ENCODE measurements around the gene SCARB1. TPM values are rescaled to one million over a fixed set of nuclear protein-coding genes. Genes with fewer than 3 reads are reported as not detected.
"Not testable (repeated sequence)": the region's sequence is repeated elsewhere in the genome, so short reads cannot be mapped to it uniquely, and the experiment has no call there.

The SCARB1 gene
- total RNA-seq, 1 donor from 2014 or later = 10.2 TPM

GRCh38 chr12:124883263-124884130, 19.8 kb upstream of the SCARB1 start:
- ATAC-seq = no peak

GRCh38 chr12:124881123-124881522, 17.5 kb upstream of the SCARB1 start:
- ATAC-seq = no peak

- not testable (repeated sequence) for ATAC-seq
Observed at GRCh38 chr12:124880335-124880734, 16.7 kb upstream of the SCARB1 start.

- ATAC-seq = no peak
Observed at GRCh38 chr12:124878795-124879516, 15.3 kb upstream of the SCARB1 start.

- no peak for ATAC-seq
Observed at GRCh38 chr12:124877423-124877822, 13.8 kb upstream of the SCARB1 start.

- ATAC-seq = no peak
Observed at GRCh38 chr12:124876171-124876570, 12.5 kb upstream of the SCARB1 start.

GRCh38 chr12:124875803-124876132, 12.1 kb upstream of the SCARB1 start:
- ATAC-seq = no peak

- ATAC-seq = no peak
Observed at GRCh38 chr12:124874988-124875802, 11.5 kb upstream of the SCARB1 start.

GRCh38 chr12:124874188-124874587, 10.5 kb upstream of the SCARB1 start:
- no peak for ATAC-seq

GRCh38 chr12:124872068-124872719, 8.5 kb upstream of the SCARB1 start:
- ATAC-seq = no peak

- no peak for ATAC-seq
Observed at GRCh38 chr12:124871297-124871696, 7.6 kb upstream of the SCARB1 start.

GRCh38 chr12:124870515-124870914, 6.9 kb upstream of the SCARB1 start:
- no peak for ATAC-seq

- peak; percentile 87 for ATAC-seq
Observed at GRCh38 chr12:124869059-124869665, 5.5 kb upstream of the SCARB1 start.

GRCh38 chr12:124868252-124869058, 4.8 kb upstream of the SCARB1 start:
- no peak for ATAC-seq

- no peak for ATAC-seq
Observed at GRCh38 chr12:124867401-124867930, 3.8 kb upstream of the SCARB1 start.

- ATAC-seq = no peak
Observed at GRCh38 chr12:124866883-124867400, 3.3 kb upstream of the SCARB1 start.

- ATAC-seq = no peak
Observed at GRCh38 chr12:124866195-124866882, 2.7 kb upstream of the SCARB1 start.

- no peak for ATAC-seq
Observed at GRCh38 chr12:124865728-124866127, 2.1 kb upstream of the SCARB1 start.

- ATAC-seq = no peak
Observed at GRCh38 chr12:124864326-124864752, 675 bp upstream of the SCARB1 start.
